ENCODE results near the gene PPIE. TPM values are rescaled to one million over a fixed set of nuclear protein-coding genes. Genes with fewer than 3 reads are reported as not detected.

The PPIE gene
- total and polyA plus RNA-seq, 2 of the 8 experiments (the other 6 are each of a cell fraction or from before 2014, with no cell fraction given): 38.9 to 56.1 TPM

DNA sequence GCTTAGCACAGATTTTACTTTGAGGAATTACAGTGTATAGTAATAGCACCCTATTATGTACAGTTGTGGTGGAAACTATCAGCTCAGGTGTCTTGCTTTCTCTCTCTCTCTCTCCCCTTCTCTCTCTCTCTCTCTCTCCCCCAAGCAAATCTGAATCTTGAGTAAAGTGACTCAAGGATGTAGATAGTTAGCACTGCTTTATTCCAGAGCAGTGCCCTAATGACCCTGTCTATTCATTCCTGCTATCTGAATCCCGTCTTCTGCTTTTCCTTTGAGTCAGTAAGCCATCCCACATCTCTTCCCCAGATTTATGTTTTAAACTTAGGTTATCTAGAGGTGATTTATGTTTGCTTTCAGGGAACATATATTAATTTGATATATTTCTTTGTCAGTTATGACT, 42.2 kb upstream of the PPIE start (continued):
- TF ChIP-seq TAF7 (optimal IDR thresholded peaks at IDR 0.05; ENCODE audit: borderline replicate concordance, low read depth, low read length): no peak
